ENCODE data around the gene SPACDR.

The SPACDR gene

DNA sequence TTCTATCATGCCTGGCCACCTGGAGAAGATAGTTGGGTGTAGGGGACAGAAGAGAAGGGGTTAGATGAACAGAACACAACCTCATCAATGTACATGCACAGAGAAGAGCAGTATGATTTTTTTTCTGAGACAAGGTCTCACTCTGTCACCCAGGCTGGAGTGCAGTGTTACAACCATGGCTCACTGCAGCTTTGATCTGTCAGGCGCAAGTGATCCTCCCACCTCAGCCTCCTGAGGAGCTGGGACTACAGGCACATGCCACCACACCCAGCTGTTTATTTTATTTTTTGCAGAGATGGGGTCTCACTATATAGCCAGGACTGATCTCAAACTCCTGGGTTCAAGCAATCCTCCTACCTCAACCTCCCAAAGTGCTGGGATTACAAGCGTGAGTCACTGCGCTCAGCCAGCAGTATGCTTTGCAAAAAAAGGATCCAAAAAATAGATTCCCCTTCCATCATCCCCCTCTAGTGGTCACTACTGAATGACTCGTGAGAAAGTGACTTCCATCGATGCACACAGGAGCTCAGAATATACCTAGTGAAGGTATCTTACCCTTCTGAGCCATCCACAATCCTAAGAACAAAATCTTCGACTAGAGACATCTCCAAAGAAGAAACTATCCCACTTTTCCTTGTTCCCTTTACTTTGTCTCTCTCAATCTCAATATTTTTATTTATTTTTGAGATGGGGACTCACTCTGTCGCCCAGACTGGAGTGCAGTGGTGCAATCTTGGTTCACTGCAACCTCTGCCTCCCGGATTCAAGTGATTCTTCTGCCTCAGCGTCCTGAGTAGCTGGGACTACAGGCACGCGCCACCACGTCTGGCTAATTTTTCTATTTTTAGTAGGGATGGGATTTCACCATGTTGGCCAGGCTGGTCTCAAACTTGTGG lies 56.5 kb downstream of the SPACDR start:
- DNase-seq = peak; percentile 48

DNA sequence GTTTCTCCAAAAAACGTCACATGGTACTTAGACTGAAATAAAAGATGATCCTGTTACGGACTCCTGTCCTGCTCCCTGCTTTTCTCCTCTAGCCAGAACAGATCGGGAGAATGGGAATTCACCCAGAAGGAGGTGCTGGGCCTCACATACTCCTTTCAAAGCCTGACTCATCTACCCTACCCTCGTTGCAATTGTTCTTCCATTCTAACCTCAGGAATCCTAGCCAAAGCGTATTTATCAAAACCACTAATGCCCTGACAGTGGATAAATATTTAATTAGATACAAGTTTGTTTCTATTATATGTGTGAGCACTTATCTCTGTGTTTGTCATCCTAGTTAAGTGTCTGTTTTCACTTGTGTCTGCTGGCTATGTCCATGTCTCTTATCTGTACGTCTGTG lies 57.3 kb downstream of the SPACDR start:
- DNase-seq = no peak

All from GDM1 (cell line).